HG03457 (cell line): ENCODE measurements around the gene FRYL.

Experiments used
- ATAC-seq: cut with Tn5 transposase; IDR thresholded peaks from one replicate; pipeline ENCODE4 v1.9.1; 2021; ENCODE audit warnings: moderate number of reproducible peaks; ENCODE audit not compliant: unreplicated experiment

The FRYL gene

GRCh38 chr4:48570646-48571220 is 209.3 kb downstream of the FRYL start:
- no peak for ATAC-seq

GRCh38 chr4:48566034-48566384 is 214.1 kb downstream of the FRYL start:
- ATAC-seq = no peak

- ATAC-seq = no peak
These were observed 214.6 kb downstream of the FRYL start for GRCh38 chr4:48565362-48566033.

- ATAC-seq = no peak
These were observed 215.9 kb downstream of the FRYL start for GRCh38 chr4:48564151-48564550.

GRCh38 chr4:48558819-48559218 is 221.3 kb downstream of the FRYL start:
- no peak for ATAC-seq

GRCh38 chr4:48558026-48558425 is 222.1 kb downstream of the FRYL start:
- ATAC-seq = no peak

- no peak for ATAC-seq
These were observed 222.6 kb downstream of the FRYL start for GRCh38 chr4:48557478-48557877.

- ATAC-seq = no peak
These were observed 223.8 kb downstream of the FRYL start for GRCh38 chr4:48556268-48556667.

GRCh38 chr4:48554606-48555005 is 225.5 kb downstream of the FRYL start:
- no peak for ATAC-seq

GRCh38 chr4:48553720-48554119 is 226.4 kb downstream of the FRYL start:
- no peak for ATAC-seq

GRCh38 chr4:48546336-48546735 is 233.7 kb downstream of the FRYL start:
- ATAC-seq = no peak

- ATAC-seq = no peak
These were observed 236.3 kb downstream of the FRYL start for GRCh38 chr4:48543796-48544195.

GRCh38 chr4:48542888-48543287 is 237.2 kb downstream of the FRYL start:
- no peak for ATAC-seq

GRCh38 chr4:48539597-48539996 is 240.5 kb downstream of the FRYL start:
- ATAC-seq = no peak

GRCh38 chr4:48538358-48538757 is 241.7 kb downstream of the FRYL start:
- ATAC-seq = no peak

GRCh38 chr4:48526406-48526805 is 253.7 kb downstream of the FRYL start:
- ATAC-seq = no peak

GRCh38 chr4:48518143-48518542 is 261.9 kb downstream of the FRYL start:
- no peak for ATAC-seq

GRCh38 chr4:48509543-48509942 is 270.5 kb downstream of the FRYL start:
- no peak for ATAC-seq

GRCh38 chr4:48506716-48507115 is 273.4 kb downstream of the FRYL start:
- ATAC-seq = no peak

GRCh38 chr4:48504352-48504751 is 275.7 kb downstream of the FRYL start:
- ATAC-seq = no peak

- no peak for ATAC-seq
These were observed 276.1 kb downstream of the FRYL start for GRCh38 chr4:48504026-48504330.

GRCh38 chr4:48503233-48504025 is 276.6 kb downstream of the FRYL start:
- no peak for ATAC-seq
